IMR-90 (cell line): ENCODE data around the gene UBE2O. TPM values are rescaled to one million over a fixed set of nuclear protein-coding genes. Genes with fewer than 3 reads are reported as not detected.

Source experiments
- ATAC-seq: fragments of 200-7000 bp; cut with Tn5 transposase; 2 replicates; pipeline ENCODE4 v1.9.1; 2020; ENCODE audit warnings: low read depth, mild to moderate bottlenecking, moderate library complexity
- BruUV-seq: library from RNA; stranded (reverse); fragments of 400-500 nt; replicated peaks from 2 replicates; lab custom pipeline; 2021; lab: Mats Ljungman, UMichigan
- CTCF ChIA-PET: fragments of 300-600 bp; formaldehyde crosslinking; extraction: SDS; loops from one replicate; lab custom pipeline; 2021; ENCODE audit warnings: antibody characterized with exemption; lab: Yijun Ruan, JAX
- POLR2A ChIA-PET: fragments of 300-600 bp; sonication (Branson Sonifier 250); formaldehyde crosslinking; loops from one replicate; lab custom pipeline; 2022; ENCODE audit warnings: antibody characterized with exemption; ENCODE audit not compliant: unreplicated experiment; lab: Charles Lee
- DNase-seq: peaks from one replicate; pipeline ENCODE4 v3.0.0; 2013
- H2AFZ ChIP-seq: replicated peaks from 2 replicates; pipeline ENCODE3; 2013; ENCODE audit warnings: low read length, mild to moderate bottlenecking; ENCODE audit not compliant: poor library complexity
- H2AK5ac ChIP-seq: 2 replicates; pipeline ENCODE4 v1.6.1; 2013; ENCODE audit warnings: low read depth, low read length, inconsistent platforms
- H2AK9ac ChIP-seq: replicated peaks from 2 replicates; pipeline ENCODE3; 2013; ENCODE audit warnings: mild to moderate bottlenecking, low read depth, low read length, moderate library complexity; ENCODE audit not compliant: poor library complexity
- H2BK120ac ChIP-seq: 2 replicates; pipeline ENCODE4 v1.6.1; 2013; ENCODE audit warnings: low read depth, low read length, inconsistent platforms
- H2BK15ac ChIP-seq: 3 replicates; pipeline ENCODE4 v1.6.1; 2013; ENCODE audit warnings: low read depth, low read length, inconsistent platforms
- H2BK20ac ChIP-seq: 2 replicates; pipeline ENCODE4 v1.6.1; 2013; ENCODE audit warnings: low read depth, mild to moderate bottlenecking, inconsistent platforms, low read length, moderate library complexity
- H2BK5ac ChIP-seq: 2 replicates; pipeline ENCODE4 v1.6.1; 2013; ENCODE audit warnings: mild to moderate bottlenecking, low read depth, low read length, inconsistent platforms; ENCODE audit not compliant: poor library complexity, severe bottlenecking
- H3K14ac ChIP-seq: replicated peaks from 2 replicates; pipeline ENCODE4 v1.6.1; 2013; ENCODE audit warnings: low read depth, low read length, inconsistent platforms
- H3K18ac ChIP-seq: 2 replicates; pipeline ENCODE4 v1.6.1; 2013; ENCODE audit warnings: low read depth, low read length, control low read depth
- H3K23ac ChIP-seq: 2 replicates; pipeline ENCODE4 v1.6.1; 2013; ENCODE audit warnings: low read depth, low read length, inconsistent platforms
- H3K27ac ChIP-seq: 2 replicates; pipeline ENCODE4 v1.5.1; 2013; ENCODE audit warnings: mild to moderate bottlenecking, control low read depth, low read length; ENCODE audit not compliant: insufficient read depth
- H3K27me3 ChIP-seq: 2 replicates; pipeline ENCODE4 v1.6.1; 2013; ENCODE audit warnings: low read length; ENCODE audit not compliant: control insufficient read depth, insufficient read depth
- H3K36me3 ChIP-seq: 2 replicates; pipeline ENCODE4 v1.6.1; 2013; ENCODE audit warnings: low read length, mixed read lengths; ENCODE audit not compliant: control insufficient read depth, insufficient read depth
- H3K4ac ChIP-seq: 2 replicates; pipeline ENCODE4 v1.6.1; 2013; ENCODE audit warnings: low read depth, low read length, inconsistent platforms
- H3K4me1 ChIP-seq: 2 replicates; pipeline ENCODE4 v1.6.1; 2013; ENCODE audit warnings: low read length, mixed read lengths; ENCODE audit not compliant: control insufficient read depth, insufficient read depth
- H3K4me2 ChIP-seq: 2 replicates; pipeline ENCODE4 v1.6.1; 2013; ENCODE audit warnings: low read depth, mild to moderate bottlenecking, control low read depth, low read length, moderate library complexity
- H3K4me3 ChIP-seq: 2 replicates; pipeline ENCODE4 v1.5.1; 2013; ENCODE audit warnings: low read depth, mild to moderate bottlenecking, control low read depth, low read length, moderate library complexity; ENCODE audit not compliant: insufficient read depth
- H3K56ac ChIP-seq: 2 replicates; pipeline ENCODE4 v1.6.1; 2013; ENCODE audit warnings: low read length, inconsistent platforms; ENCODE audit not compliant: insufficient read depth; ENCODE audit errors: extremely low read depth
- H3K79me1 ChIP-seq, 2 experiments: 2 replicates each; pipeline ENCODE4 v1.6.1; 2013; ENCODE audit warnings: low read length in 2 of 2, inconsistent platforms in 1 of 2, low read depth in 1 of 2
- H3K9ac ChIP-seq: 2 replicates; pipeline ENCODE4 v1.6.1; 2013; ENCODE audit warnings: low read depth, low read length, control low read depth
- H3K9me1 ChIP-seq: 2 replicates; pipeline ENCODE4 v1.6.1; 2013; ENCODE audit warnings: low read length, inconsistent platforms; ENCODE audit not compliant: insufficient read depth
- H3K9me3 ChIP-seq: 2 replicates; pipeline ENCODE4 v1.6.1; 2013; ENCODE audit warnings: low read length; ENCODE audit not compliant: control insufficient read depth, insufficient read depth
- H4K20me1 ChIP-seq: 2 replicates; pipeline ENCODE4 v1.6.1; 2013; ENCODE audit warnings: low read length, inconsistent platforms; ENCODE audit not compliant: insufficient read depth
- H4K5ac ChIP-seq: 2 replicates; pipeline ENCODE4 v1.6.1; 2013; ENCODE audit warnings: mild to moderate bottlenecking, low read depth, low read length, control low read depth
- H4K8ac ChIP-seq, 2 experiments: 2 replicates each; pipeline ENCODE4 v1.6.1; 2013; ENCODE audit warnings: low read depth in 2 of 2, low read length in 2 of 2, control low read depth in 1 of 2, inconsistent platforms in 1 of 2
- H4K91ac ChIP-seq: 2 replicates; pipeline ENCODE4 v1.6.1; 2013; ENCODE audit warnings: low read depth, low read length, inconsistent platforms; ENCODE audit not compliant: insufficient read depth
- BHLHE40 ChIP-seq: fragments of 150-350 bp; IDR thresholded peaks from 2 replicates; pipeline ENCODE4 v1.6.1; 2016; ENCODE audit warnings: mild to moderate bottlenecking, low read depth, low read length
- CEBPB ChIP-seq: IDR thresholded peaks from 2 replicates; pipeline ENCODE4 v1.6.1; 2012; ENCODE audit warnings: low read depth, low read length, improper control_type of control experiment
- CHD1 ChIP-seq: IDR thresholded peaks from 2 replicates; pipeline ENCODE4 v1.6.1; 2012; ENCODE audit warnings: low read depth, low read length, improper control_type of control experiment
- CTCF ChIP-seq: conservative IDR thresholded peaks from 2 replicates; pipeline ENCODE4 v1.5.1; 2012; ENCODE audit warnings: mild to moderate bottlenecking, low read depth, low read length, improper control_type of control experiment
- ELK1 ChIP-seq: fragments of 150-350 bp; IDR thresholded peaks from 2 replicates; pipeline ENCODE4 v1.6.1; 2016; ENCODE audit warnings: low read depth, mild to moderate bottlenecking, low read length, moderate library complexity, borderline replicate concordance
- FOS ChIP-seq: fragments of 150-350 bp; IDR thresholded peaks from 2 replicates; pipeline ENCODE4 v1.6.1; 2016; ENCODE audit warnings: low read depth, low read length
- MAFK ChIP-seq: IDR thresholded peaks from 2 replicates; pipeline ENCODE4 v1.6.1; 2012; ENCODE audit warnings: low read depth, low read length, improper control_type of control experiment
- MXI1 ChIP-seq: IDR thresholded peaks from 2 replicates; pipeline ENCODE4 v1.6.1; 2012; ENCODE audit warnings: low read depth, mild to moderate bottlenecking, low read length, moderate library complexity, borderline replicate concordance
- NFE2L2 ChIP-seq: fragments of 150-350 bp; IDR thresholded peaks from 2 replicates; pipeline ENCODE4 v1.6.1; 2016; ENCODE audit warnings: low read depth, mild to moderate bottlenecking, low read length
- POLR2A ChIP-seq: IDR thresholded peaks from 2 replicates; pipeline ENCODE4 v1.6.1; 2012; ENCODE audit warnings: mild to moderate bottlenecking, low read depth, low read length
- RCOR1 ChIP-seq: IDR thresholded peaks from 2 replicates; pipeline ENCODE4 v1.6.1; 2012; ENCODE audit warnings: mild to moderate bottlenecking, low read length, improper control_type of control experiment; ENCODE audit not compliant: insufficient replicate concordance
- RFX5 ChIP-seq: IDR thresholded peaks from 2 replicates; pipeline ENCODE4 v1.8.0; 2012; ENCODE audit warnings: low read depth, mild to moderate bottlenecking, low read length, moderate library complexity
- SMC3 ChIP-seq: fragments of 150-350 bp; IDR thresholded peaks from 2 replicates; pipeline ENCODE4 v1.6.1; 2016; ENCODE audit warnings: low read depth, mild to moderate bottlenecking, antibody characterized with exemption, low read length, moderate library complexity
- USF2 ChIP-seq: fragments of 150-350 bp; IDR thresholded peaks from 2 replicates; pipeline ENCODE4 v1.6.1; 2017; ENCODE audit warnings: mild to moderate bottlenecking, antibody characterized with exemption, low read length, low read depth
- whole genome bisulfite sequencing, 2 experiments: methylation state at CpG; one replicate each; pipeline versions ENCODE4 v1.1.5 to v1.1.7; 2013; ENCODE audit warnings: missing lambda C conversion rate in 2 of 2; ENCODE audit not compliant: insufficient read length in 1 of 2; ENCODE audit errors: extremely low coverage in 2 of 2; 5-methylcytosine and 5-hydroxymethylcytosine counted together
- dilution Hi-C: fragments of 300-500 bp; cut with HindIII; formaldehyde crosslinking; loops from one replicate; pipeline ENCODE4 v1.14.3; 2018; ENCODE audit warnings: low sequenced_read_pairs; ENCODE audit not compliant: unreplicated experiment
- in situ Hi-C: fragments of 300-500 bp; cut with MboI; formaldehyde crosslinking; loops from 3 replicates; pipeline ENCODE4 v1.14.3; 2019; ENCODE audit warnings: low sequenced_read_pairs, inconsistent platforms, mixed read lengths
- intact Hi-C: fragments of 100-400 bp; cut with micrococcal nuclease; formaldehyde crosslinking; loops from 2 replicates; pipeline ENCODE4 v1.10.0; 2022
- polyA plus RNA-seq, 3 experiments: library from polyadenylated mRNA; depleted of rRNA; stranded (reverse); fragments of >200 nt; gene quantifications; 2 replicates each; pipeline ENCODE4 v1.2.3, GENCODE V29; 2012; ENCODE audit warnings: low replicate concordance in 1 of 3
- total RNA-seq: library from RNA; depleted of rRNA; stranded (reverse); fragments of >200 nt; gene quantifications from 2 replicates; pipeline ENCODE4 v1.2.3, GENCODE V29; 2012

The UBE2O gene
- total and polyA plus RNA-seq, 2 of the 4 experiments (the other 2 are of a cell fraction): 17.6 TPM

- Histone ChIP-seq H3K9ac (peak overlapping the region; percentile 60), H3K14ac (peak overlapping the region; percentile 84), H3K79me1 (peaks cover 19 to 69% of the 10 kb centered on the region in 2 experiments), H3K27ac (peak overlapping the region; percentile 66), H4K8ac (peak overlapping the region; percentile 95 to 97), H2BK20ac (peak overlapping the region; percentile 85; the same call in 1 of the 2 replicates), H3K4ac (peak overlapping the region; percentile 95), H3K18ac (peak overlapping the region; percentile 19), H2AFZ (peak overlapping the region; percentile 89), H3K4me3 (peak overlapping the region; percentile 80), H3K27me3 (no peaks in the 10 kb centered on the region), H3K23ac (peak overlapping the region; percentile 96), H2BK15ac (peak overlapping the region; percentile 91; the same call in 2 of the 3 replicates), H2AK9ac (peak overlapping the region; percentile 83), H2BK120ac (peak overlapping the region; percentile 92; the same call in 1 of the 2 replicates), H4K20me1 (peaks cover 22% of the 10 kb centered on the region), H3K36me3 (peaks cover 11% of the 10 kb centered on the region), H3K4me2 (peak overlapping the region; percentile 98), H3K9me3 (no peaks in the 10 kb centered on the region), H3K9me1 (peaks cover 9% of the 10 kb centered on the region), H2BK5ac (peak overlapping the region; percentile 81), H4K5ac (peak overlapping the region; percentile 37; the same call in 1 of the 2 replicates), H4K91ac (peak overlapping the region; percentile 96), H3K56ac (peak overlapping the region; percentile 76), H3K4me1 (peaks cover 14% of the 10 kb centered on the region), H2AK5ac (peak overlapping the region; percentile 96)
- ATAC-seq (peak; percentile 21), DNase-seq (peak; percentile 78)
- POLR2A ChIA-PET: no interaction called here
- in situ Hi-C loops (no loop called here), dilution Hi-C loops (no loop called here), intact Hi-C loops (no loop called here)
- BruUV-seq: no TSS peak
- CTCF ChIA-PET: interaction anchor here (2.2 kb wide), 1 partner anchor 13 kb away, joined by 12 read pairs; no protein-coding TSS in a partner anchor
- WGBS, 2 experiments: 0% methylated on average over 33 of the region's 80 CpGs; no CpG with 5 or more reads in 1 of the 2 experiments
- no peak for TF ChIP-seq CHD1
- TF ChIP-seq POLR2A: peak; percentile 86
- no peak for TF ChIP-seq MAFK
- no peak for TF ChIP-seq ELK1
- TF ChIP-seq RCOR1: peak; percentile 16
- TF ChIP-seq FOS: peak; percentile 74
- no peak for TF ChIP-seq CTCF
- TF ChIP-seq MXI1: no peak
- TF ChIP-seq BHLHE40: peak; percentile 26; the same call in 1 of the 2 replicates
- TF ChIP-seq SMC3: 0 out of 2 replicates have a peak, but pooled peaks have one; percentile 2
- TF ChIP-seq USF2: peak; percentile 6; the same call in 1 of the 2 replicates
- TF ChIP-seq CEBPB: no peak
- no peak for TF ChIP-seq RFX5
- TF ChIP-seq NFE2L2: no peak
These were observed 70.0 kb downstream of the UBE2O start for GRCh38 chr17:76382803-76383545.
